IPS-11a (cell line): ENCODE data around the gene SEMA4G.

Experiments
- H3K4me3 ChIP-seq: one replicate; pipeline ENCODE4 v1.5.1; 2013; ENCODE audit warnings: low read depth, low read length, control low read depth

SEMA4G gene

GRCh38 chr10:100987685-100988049 lies 18.4 kb downstream of the SEMA4G start:
- H3K4me3 ChIP-seq = peak overlapping the region; percentile 98

GRCh38 chr10:100988166-100988565 lies 18.9 kb downstream of the SEMA4G start:
- H3K4me3 ChIP-seq = peak overlapping the region; percentile 98

GRCh38 chr10:100989088-100989487 lies 19.8 kb downstream of the SEMA4G start:
- no peak overlapping the region for H3K4me3 ChIP-seq

- H3K4me3 ChIP-seq = no peak overlapping the region
Observed at GRCh38 chr10:100993986-100994708, 24.8 kb downstream of the SEMA4G start.

GRCh38 chr10:100995181-100995580 lies 25.9 kb downstream of the SEMA4G start:
- H3K4me3 ChIP-seq = no peak overlapping the region

GRCh38 chr10:100996678-100997359 lies 27.5 kb downstream of the SEMA4G start:
- H3K4me3 ChIP-seq = peak overlapping the region; percentile 74

- H3K4me3 ChIP-seq = peak overlapping the region; percentile 74
Observed at GRCh38 chr10:100997360-100998182, 28.3 kb downstream of the SEMA4G start.

GRCh38 chr10:100998183-100998990 lies 29.1 kb downstream of the SEMA4G start:
- H3K4me3 ChIP-seq = peak overlapping the region; percentile 74

- H3K4me3 ChIP-seq = peak overlapping the region; percentile 74
Observed at GRCh38 chr10:100998991-100999741, 29.9 kb downstream of the SEMA4G start.

GRCh38 chr10:100999742-101000126 lies 30.4 kb downstream of the SEMA4G start, which contains the start of gene LZTS2:
LZTS2 (plus strand) TSS chr10:100999808; CDS start chr10:101002539, 2,731 bp downstream.
- H3K4me3 ChIP-seq = peak within 1 kb of the TSS; percentile 74

GRCh38 chr10:101000127-101000914 lies 31.0 kb downstream of the SEMA4G start:
- peak overlapping the region; percentile 67 for H3K4me3 ChIP-seq

GRCh38 chr10:101000915-101001658 lies 31.8 kb downstream of the SEMA4G start:
- no peak overlapping the region for H3K4me3 ChIP-seq

GRCh38 chr10:101001659-101002035 lies 32.3 kb downstream of the SEMA4G start:
- no peak overlapping the region for H3K4me3 ChIP-seq

GRCh38 chr10:101002456-101002855 lies 33.2 kb downstream of the SEMA4G start:
- no peak overlapping the region for H3K4me3 ChIP-seq

GRCh38 chr10:101003639-101004206 lies 34.4 kb downstream of the SEMA4G start:
- H3K4me3 ChIP-seq = no peak overlapping the region

GRCh38 chr10:101005361-101005760 lies 36.1 kb downstream of the SEMA4G start:
- H3K4me3 ChIP-seq = no peak overlapping the region

- H3K4me3 ChIP-seq = no peak overlapping the region
Observed at GRCh38 chr10:101005869-101006567, 36.7 kb downstream of the SEMA4G start.
